Psoas muscle (tissue), 8 donors: ENCODE results near the gene PRPF6. TPM values are rescaled to one million over a fixed set of nuclear protein-coding genes. Genes with fewer than 3 reads are reported as not detected.
A peak's percentile ranks its signal among the peaks of the same experiment; 100 is the strongest.

Experiments used
- ATAC-seq, 4 donors: fragments of 200-7000 bp; cut with Tn5 transposase; one replicate each; pipeline ENCODE4 v1.9.1; 2020; ENCODE audit warnings: moderate library complexity in 3 of 4, mild to moderate bottlenecking in 2 of 4
- DNase-seq, 2 donors: peaks; one replicate each; pipeline ENCODE4 v3.0.0-alpha.2; 2020
- H3K27ac ChIP-seq: fragments of 200-600 bp; one replicate; pipeline ENCODE4 v1.8.0; 2022
- H3K27me3 ChIP-seq, 3 donors: fragments of 200-600 bp in 1 of 3; one replicate each; pipeline versions ENCODE4 v1.6.1 to v1.8.0; 2013 to 2022; ENCODE audit warnings: low read length in 2 of 3, mild to moderate bottlenecking in 2 of 3, moderate library complexity in 1 of 3; ENCODE audit not compliant: insufficient read depth in 3 of 3
- H3K36me3 ChIP-seq, 2 donors: fragments of 200-600 bp in 1 of 2; one replicate each; pipeline versions ENCODE4 v1.6.1 to v1.8.0; 2013 to 2022; ENCODE audit warnings: low read depth in 1 of 2, mild to moderate bottlenecking in 1 of 2, moderate library complexity in 1 of 2; ENCODE audit not compliant: insufficient read depth in 1 of 2
- H3K4me1 ChIP-seq: fragments of 200-600 bp; one replicate; pipeline ENCODE4 v1.8.0; 2022
- H3K4me3 ChIP-seq: fragments of 200-600 bp; one replicate; pipeline ENCODE4 v1.8.0; 2022; ENCODE audit warnings: mild to moderate bottlenecking
- H3K9me3 ChIP-seq: fragments of 200-600 bp; one replicate; pipeline ENCODE4 v1.8.0; 2022
- CTCF ChIP-seq: fragments of 200-600 bp; IDR thresholded peaks from one replicate; pipeline ENCODE4 v1.8.0; 2022; ENCODE audit warnings: antibody characterized with exemption
- WGBS, 3 donors: extraction: QIAGEN DNeasy Blood & Tissue Kit; methylation state at CpG; one replicate each; pipeline versions ENCODE4 v1.1.6 to v1.1.7; 2013; 5-methylcytosine and 5-hydroxymethylcytosine counted together
- intact Hi-C, 2 donors: fragments of 100-400 bp; cut with DNase I; formaldehyde crosslinking; loops; one replicate each; pipeline versions ENCODE4 v1.11.0 to v1.14.2; 2022
- polyA plus RNA-seq, 3 donors: library from polyadenylated mRNA; stranded (reverse); fragments of 200-250 nt; gene quantifications; one replicate each; pipeline ENCODE4 v1.2.3, GENCODE V29; 2013
- total RNA-seq, 4 donors: library from RNA; stranded (reverse); fragmentation: NEBNext Ultra II Directional in 2 of 4; extraction: Animal tissue kit (Norgen Biotek cat#: 25700) in 2 of 4; gene quantifications; one replicate each; pipeline versions ENCODE4 v1.2.1 to v1.2.4, GENCODE V29; 2021 to 2023
- donor health status: healthy with polysubstance abuse.
- donor health status: DM: no; HTN: no; CAD: no; lungs with moderate emphysema.
- donor health status: Bipolar disorder and iron deficiency.
- donor health status: healthy.
- donor health status: DM: yes; HTN: yes; CAD: no.
- donor health status: DM: no; HTN: no; CAD: no.
- donor health status: DM: no; HTN: no; CAD: no.
- donor health status: DM: yes; HTN: yes; CAD: no.

Gene PRPF6
- total and polyA plus RNA-seq, 7 donors, result 38.8 to 75.4 (median 56.8) TPM

- TF ChIP-seq CTCF, result no peak
- ATAC-seq, result no peak
- H3K27ac ChIP-seq, result peak overlapping the region; percentile 96
- H3K9me3 ChIP-seq, result no peaks in the 10 kb centered on the region
- H3K4me1 ChIP-seq, result peaks cover 65% of the 10 kb centered on the region
- peaks cover 3 to 41% of the 10 kb centered on the region in 2 donors for H3K36me3 ChIP-seq
- intact Hi-C loops, result no loop called here
- WGBS, 3 donors, result 82 to 84% (median 83%) methylated on average over 38 to 39 of the region's 39 CpGs
- DNase-seq, result peak; percentile 20 to 54
- no peak overlapping the region for H3K4me3 ChIP-seq
- no peaks in the 10 kb centered on the region for H3K27me3 ChIP-seq
Measured at GRCh38 chr20:63945921-63946920, 34.7 kb upstream of the PRPF6 start.

- peak; percentile 5 for TF ChIP-seq CTCF
- Histone ChIP-seq H3K27ac (peak overlapping the region; percentile 96), H3K9me3 (no peaks in the 10 kb centered on the region), H3K4me3 (no peak overlapping the region), H3K27me3 (no peaks in the 10 kb centered on the region), H3K4me1 (peaks cover 74% of the 10 kb centered on the region), H3K36me3 (peaks cover 3 to 40% of the 10 kb centered on the region in 2 donors)
- intact Hi-C loops, result no loop called here
- WGBS, 3 donors, result 50 to 63% (median 53%) methylated on average over 12 to 15 of the region's 15 CpGs
- ATAC-seq (no peak), DNase-seq (peak; percentile 39 to 59)
Measured at GRCh38 chr20:63946986-63947637, 33.8 kb upstream of the PRPF6 start.

- Histone ChIP-seq H3K36me3 (peaks cover 3 to 35% of the 10 kb centered on the region in 2 donors), H3K27ac (peak overlapping the region; percentile 96), H3K27me3 (no peaks in the 10 kb centered on the region), H3K4me3 (no peak overlapping the region), H3K9me3 (no peaks in the 10 kb centered on the region), H3K4me1 (peaks cover 81% of the 10 kb centered on the region)
- no peak for TF ChIP-seq CTCF
- DNase-seq (peak in 1 of 2 donors; percentile 17), ATAC-seq (no peak)
- intact Hi-C loops, result no loop called here
- 19 to 52% (median 26%) methylated on average over 27 of the region's 27 CpGs for WGBS, 3 donors
Measured at GRCh38 chr20:63947638-63948456, 33.1 kb upstream of the PRPF6 start.

GRCh38 chr20:63950701-63951397 lies 30.1 kb upstream of the PRPF6 start:
- Histone ChIP-seq H3K4me1 (peaks cover 89% of the 10 kb centered on the region), H3K9me3 (no peaks in the 10 kb centered on the region), H3K36me3 (peaks cover 0 to 5% of the 10 kb centered on the region in 2 donors), H3K27ac (peak overlapping the region; percentile 96), H3K4me3 (peak overlapping the region; percentile 58), H3K27me3 (no peaks in the 10 kb centered on the region)
- TF ChIP-seq CTCF, result no peak
- ATAC-seq, result peak in 3 of 4 donors; percentile 21 to 30 (median 25)
- intact Hi-C loops, result no loop called here
- DNase-seq, result no peak
- 33 to 45% (median 33%) methylated on average over 18 to 20 of the region's 20 CpGs for WGBS, 3 donors
